HG03103 (cell line): Measurements from ENCODE around the gene PPAT.
"Not testable (repeated sequence)": the region's sequence is repeated elsewhere in the genome, so short reads cannot be mapped to it uniquely, and the experiment has no call there.

Experiments
- ATAC-seq: cut with Tn5 transposase; IDR thresholded peaks from one replicate; pipeline ENCODE4 v1.9.1; 2021; ENCODE audit warnings: low read depth; ENCODE audit not compliant: unreplicated experiment

The PPAT gene

GRCh38 chr4:56435140-56435926 is at the start of gene PPAT:
Gene PPAT, minus strand, starts transcription at chr4:56435615. Its CDS starts 138 bp downstream, at chr4:56435477.
- ATAC-seq, result peak; percentile 72

GRCh38 chr4:56480691-56481090 is 45.3 kb upstream of the PPAT start:
- ATAC-seq, result no peak

- ATAC-seq, result no peak
Observed at GRCh38 chr4:56477192-56477702, 41.8 kb upstream of the PPAT start.

- peak; percentile 90 for ATAC-seq
Observed at GRCh38 chr4:56475917-56476316, 40.5 kb upstream of the PPAT start.

GRCh38 chr4:56469489-56470210 is 34.2 kb upstream of the PPAT start:
- ATAC-seq, result no peak

GRCh38 chr4:56468097-56468422 is 32.6 kb upstream of the PPAT start:
- peak; percentile 28 for ATAC-seq

- peak; percentile 90 for ATAC-seq
Observed at GRCh38 chr4:56467284-56468096, 32.1 kb upstream of the PPAT start, which contains the start of gene SRP72. Gene SRP72, plus strand, starts transcription at chr4:56467617. Its CDS starts 19 bp downstream, at chr4:56467636.

GRCh38 chr4:56466910-56467283 is 31.5 kb upstream of the PPAT start:
- no peak for ATAC-seq

GRCh38 chr4:56466296-56466761 is 30.9 kb upstream of the PPAT start:
- not testable (repeated sequence) for ATAC-seq

GRCh38 chr4:56465599-56466295 is 30.3 kb upstream of the PPAT start:
- ATAC-seq, result no peak

- no peak for ATAC-seq
Observed at GRCh38 chr4:56464581-56464980, 29.2 kb upstream of the PPAT start.

GRCh38 chr4:56463711-56464110 is 28.3 kb upstream of the PPAT start:
- no peak for ATAC-seq

GRCh38 chr4:56462157-56462556 is 26.7 kb upstream of the PPAT start:
- no peak for ATAC-seq

GRCh38 chr4:56460085-56460484 is 24.7 kb upstream of the PPAT start:
- no peak for ATAC-seq

- ATAC-seq, result no peak
Observed at GRCh38 chr4:56450342-56450741, 14.9 kb upstream of the PPAT start.

GRCh38 chr4:56449475-56449874 is 14.1 kb upstream of the PPAT start:
- ATAC-seq, result not testable (repeated sequence)

- ATAC-seq, result no peak
Observed at GRCh38 chr4:56448301-56448700, 12.9 kb upstream of the PPAT start.

- ATAC-seq, result no peak
Observed at GRCh38 chr4:56445699-56446098, 10.3 kb upstream of the PPAT start.

- ATAC-seq, result no peak
Observed at GRCh38 chr4:56444719-56445118, 9.3 kb upstream of the PPAT start.

GRCh38 chr4:56440983-56441382 is 5.6 kb upstream of the PPAT start:
- ATAC-seq, result no peak
